ENCODE data around the gene CACNA2D3.

CACNA2D3 gene

DNA sequence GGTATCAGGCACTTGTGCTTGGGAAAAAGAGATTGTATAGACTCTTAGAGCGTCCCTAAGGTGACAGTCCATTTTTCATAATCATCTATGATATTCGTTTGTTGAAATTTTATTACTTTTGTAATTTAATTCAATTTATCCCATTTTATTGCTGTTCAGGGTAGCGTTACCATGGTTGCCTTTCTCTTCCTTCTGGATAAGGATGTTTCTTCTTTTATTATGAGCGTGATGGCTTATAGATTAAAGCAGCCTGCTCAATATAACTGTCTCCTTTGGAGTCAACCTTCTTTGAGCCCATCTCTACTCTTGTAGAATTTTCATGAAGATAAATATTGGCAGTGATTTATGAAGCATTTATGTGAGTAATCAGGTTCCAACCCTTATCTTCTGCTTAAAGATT, 623.5 kb downstream of the CACNA2D3 start:
- no peak for DNase-seq (ENCODE audit: low read depth in 2 of 2)

DNA sequence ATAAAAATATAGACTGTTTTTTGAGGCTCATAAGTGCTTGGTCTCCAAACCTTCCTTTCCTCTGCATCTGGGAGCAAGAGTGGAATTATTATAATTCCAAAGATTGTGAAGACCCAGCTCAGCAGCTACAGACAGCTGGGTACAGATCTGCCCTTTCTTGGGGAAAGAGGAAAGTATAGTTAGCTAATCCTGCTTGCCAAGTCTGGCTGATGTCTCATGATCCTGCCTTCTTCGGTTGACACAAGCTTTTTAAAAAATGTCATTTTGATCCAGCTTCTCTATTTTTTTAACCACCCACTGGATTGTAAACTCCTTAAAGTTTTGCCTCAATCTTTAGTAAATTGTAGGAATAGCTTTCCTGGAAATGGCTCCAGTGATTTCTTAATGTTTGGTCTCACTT, 624.4 kb downstream of the CACNA2D3 start:
- no peak for DNase-seq (ENCODE audit: low read depth in 2 of 2)

DNA sequence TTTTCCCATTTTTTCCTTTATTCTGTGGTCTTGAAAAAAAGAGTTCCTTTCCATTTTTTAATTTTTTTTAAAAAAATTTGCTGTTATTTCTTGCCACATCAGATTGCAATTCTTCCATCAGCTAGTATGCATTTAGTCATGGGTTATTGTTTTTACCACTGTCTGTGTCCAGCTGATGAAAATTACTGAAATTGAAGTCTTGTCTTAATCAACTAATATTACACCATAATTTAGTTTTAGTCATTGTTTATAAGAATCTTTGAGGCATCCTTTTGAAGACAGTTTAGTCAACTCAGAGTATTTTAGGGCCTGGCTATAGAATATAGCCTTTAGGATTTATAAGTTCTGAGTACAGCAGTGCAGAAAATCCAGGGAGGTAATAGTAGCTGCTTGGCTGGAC, 633.4 kb downstream of the CACNA2D3 start:
- no peak for DNase-seq (ENCODE audit: low read depth in 2 of 2)

DNA sequence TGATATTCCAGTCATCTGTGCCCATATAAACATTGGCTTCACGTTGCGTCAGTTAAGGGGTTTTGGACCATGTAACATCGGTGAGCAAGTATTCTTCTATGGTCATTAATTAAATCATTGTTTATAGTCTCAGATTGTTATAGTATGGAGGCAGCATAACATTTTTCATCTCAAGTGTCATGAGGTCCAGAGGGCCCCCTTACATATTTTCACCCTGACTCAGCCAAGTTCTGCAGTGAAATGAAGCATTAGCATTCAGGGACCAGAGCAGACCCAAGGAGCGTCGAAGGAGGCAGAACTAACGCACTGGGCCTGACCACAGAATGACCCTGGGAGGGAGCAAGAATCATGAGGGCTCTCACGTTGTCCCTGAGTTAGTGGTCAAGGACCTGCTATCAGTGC, 634.0 kb downstream of the CACNA2D3 start:
- DNase-seq (ENCODE audit: low read depth in 2 of 2) = no peak

DNA sequence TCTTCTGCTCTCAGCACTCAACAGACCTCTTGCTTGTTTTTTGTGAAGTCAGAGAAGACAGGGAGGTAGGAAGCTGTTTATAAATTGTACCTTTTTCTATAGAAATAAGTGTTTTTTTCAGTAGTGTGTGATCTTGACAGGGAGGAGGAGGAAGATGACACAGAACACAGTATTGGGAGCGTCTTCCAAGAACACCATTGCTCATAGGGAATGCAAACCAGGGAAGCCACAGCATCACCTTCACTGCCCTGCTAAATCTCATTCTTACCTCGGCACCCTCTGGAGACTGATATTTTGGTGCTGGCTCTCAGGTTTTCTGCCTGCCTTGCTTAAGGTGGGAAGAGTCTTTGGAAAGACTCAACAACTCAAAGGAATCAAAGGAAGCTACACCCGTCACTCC, 636.1 kb downstream of the CACNA2D3 start:
- no peak for DNase-seq (ENCODE audit: low read depth in 2 of 2)

DNA sequence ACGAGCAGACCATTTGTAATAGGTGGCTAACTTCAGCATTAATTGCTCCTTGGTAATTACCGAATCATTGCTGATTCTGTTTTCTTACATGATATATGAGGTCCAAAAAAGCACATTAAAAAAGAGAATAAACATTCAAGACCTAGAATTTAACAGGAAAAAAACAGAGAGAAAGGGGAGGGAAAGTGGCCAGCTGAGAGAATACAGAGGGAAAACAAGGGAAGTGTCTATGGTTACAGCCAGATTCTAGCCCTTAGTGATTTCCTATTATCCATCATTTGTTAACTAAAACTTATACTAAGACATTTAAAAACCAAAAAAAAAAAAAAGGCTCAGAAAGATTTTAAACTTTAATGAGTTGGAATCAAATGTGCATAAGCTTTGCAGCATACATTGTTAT, 636.8 kb downstream of the CACNA2D3 start:
- DNase-seq (ENCODE audit: low read depth in 2 of 2) = no peak

DNA sequence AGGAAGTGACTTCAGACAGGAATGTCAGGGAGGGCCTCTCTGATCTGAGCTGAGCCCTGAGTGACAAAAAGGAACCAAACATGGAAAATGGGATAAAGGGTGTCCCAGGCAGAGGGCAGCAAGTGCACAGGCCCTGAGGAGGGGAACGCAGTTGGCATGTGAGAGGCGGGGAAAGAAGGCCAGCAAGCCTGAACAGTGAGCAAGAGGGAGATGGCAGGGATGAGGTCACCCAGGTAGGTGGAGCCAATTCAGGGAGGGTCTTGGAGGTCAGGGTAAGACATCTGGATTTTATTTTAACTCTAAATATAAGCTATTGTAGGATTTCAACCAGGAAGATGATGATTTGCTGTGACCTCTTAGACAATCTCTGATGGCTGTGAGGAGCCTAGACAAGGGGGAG, 637.8 kb downstream of the CACNA2D3 start:
- DNase-seq (ENCODE audit: low read depth in 2 of 2) = no peak

DNA sequence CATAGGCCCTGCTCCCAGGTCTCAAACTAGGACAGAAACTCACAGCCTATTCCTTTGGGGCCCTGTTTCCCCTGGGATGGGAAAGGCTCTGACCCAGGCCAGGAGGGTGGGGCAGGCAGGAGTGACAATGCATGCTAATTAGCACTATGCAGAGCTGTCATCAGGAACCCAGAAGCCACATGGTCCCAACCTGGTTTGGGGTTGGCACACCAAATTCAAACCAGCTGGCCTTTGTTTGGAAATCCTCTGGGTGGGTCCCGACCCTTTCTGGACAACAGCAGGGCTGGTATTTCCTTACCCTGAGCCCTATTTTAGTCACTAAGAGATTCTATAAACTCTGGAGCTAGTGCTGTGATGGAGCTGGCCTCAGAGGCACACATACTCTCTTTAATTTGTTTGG, 639.3 kb downstream of the CACNA2D3 start:
- DNase-seq (ENCODE audit: low read depth in 2 of 2) = no peak

DNA sequence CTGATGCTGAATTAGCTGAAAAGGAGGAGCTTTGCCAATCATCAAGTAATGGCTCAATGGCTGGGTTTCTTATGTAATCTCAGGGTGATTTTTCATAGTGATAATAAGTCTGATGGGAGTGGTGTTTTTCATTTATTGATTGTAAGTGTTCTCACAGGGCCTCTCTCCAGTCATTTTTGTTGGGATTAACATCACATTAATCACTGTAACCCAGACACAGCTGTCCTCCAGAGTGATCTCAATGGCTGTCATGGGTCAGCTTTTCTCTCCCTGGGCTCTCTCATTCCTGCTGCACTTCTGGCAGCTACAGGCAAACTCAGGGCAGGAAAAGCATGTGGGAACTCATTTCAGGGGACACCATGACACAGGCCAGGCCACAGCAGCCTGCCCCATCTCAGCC, 642.6 kb downstream of the CACNA2D3 start:
- DNase-seq (ENCODE audit: low read depth in 2 of 2) = no peak

DNA sequence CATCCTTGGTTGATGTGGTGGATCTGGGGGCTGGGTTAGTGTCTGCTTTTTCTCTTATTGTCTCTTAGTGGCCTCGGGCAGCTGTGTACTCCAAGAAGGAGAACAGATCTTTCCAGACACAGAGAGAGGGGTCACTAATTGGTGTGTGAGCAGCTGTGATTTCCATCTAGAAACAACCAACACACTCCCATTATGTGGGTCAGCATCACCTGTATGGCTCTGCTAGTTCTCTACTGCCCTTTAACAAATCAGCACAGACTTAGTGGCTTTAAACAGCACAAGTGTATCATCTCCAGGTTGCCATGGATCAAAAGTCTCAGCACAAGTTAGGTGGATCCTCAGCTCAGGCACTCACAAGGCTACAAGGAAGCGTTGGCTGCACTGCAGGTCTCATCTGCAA, 648.7 kb downstream of the CACNA2D3 start:
- no peak for DNase-seq (ENCODE audit: low read depth in 2 of 2)

DNA sequence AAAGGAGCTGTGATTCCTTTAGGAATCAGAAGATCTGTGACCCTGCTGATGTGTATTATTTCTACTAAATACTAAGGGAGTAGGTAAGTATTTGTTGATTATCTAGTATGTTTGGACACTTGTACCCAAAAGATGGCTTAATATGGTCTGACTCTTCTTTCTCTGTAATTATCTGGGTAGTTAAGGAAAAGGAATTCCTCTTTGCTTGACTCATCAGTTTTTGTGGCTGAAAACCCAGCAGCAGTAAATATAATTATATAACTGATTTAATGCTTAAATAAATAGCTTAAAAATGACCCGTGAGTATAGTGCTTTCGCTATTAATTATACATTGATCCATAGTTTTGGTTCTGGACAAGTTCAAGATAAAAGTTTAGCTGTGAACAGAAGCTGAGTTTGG, 649.7 kb downstream of the CACNA2D3 start:
- DNase-seq (ENCODE audit: low read depth in 2 of 2) = no peak

DNA sequence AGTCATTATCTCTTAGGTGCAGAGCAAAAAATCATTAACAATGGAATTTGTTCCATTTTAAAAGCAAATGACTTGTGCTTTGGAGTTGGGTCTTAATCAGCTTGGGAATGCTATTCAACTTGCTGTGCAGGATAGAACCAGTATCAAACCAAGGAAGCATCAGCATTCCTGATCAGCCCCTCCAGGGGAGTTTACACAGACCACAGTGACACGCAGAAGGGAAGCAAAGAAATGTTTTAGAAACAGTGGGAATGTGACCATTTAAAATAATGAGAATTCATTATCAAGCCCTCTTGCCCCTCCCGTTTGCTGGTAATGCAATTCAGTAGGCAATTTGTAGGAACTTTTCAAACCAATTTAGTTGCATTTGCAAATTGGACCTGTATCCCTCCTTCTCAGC, 650.4 kb downstream of the CACNA2D3 start:
- DNase-seq (ENCODE audit: low read depth in 2 of 2) = no peak

DNA sequence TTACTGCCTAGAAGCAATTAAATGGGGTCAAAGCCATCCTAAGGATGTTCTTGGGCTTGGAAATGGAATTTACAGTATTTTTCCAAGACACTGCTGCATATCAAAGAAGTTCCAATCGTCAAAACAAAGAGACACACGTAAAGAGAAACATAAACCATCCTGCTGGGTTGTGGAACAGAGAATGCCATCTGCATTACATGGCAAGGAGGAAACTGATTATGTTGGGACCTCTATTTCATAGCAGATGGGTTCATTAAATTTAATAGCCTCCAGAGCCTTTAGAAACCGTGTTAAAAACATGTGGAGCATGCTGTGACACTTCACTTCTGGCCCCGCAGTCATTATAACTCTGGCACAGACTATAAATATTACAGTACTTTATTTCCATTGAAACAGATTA, 650.9 kb downstream of the CACNA2D3 start:
- no peak for DNase-seq (ENCODE audit: low read depth in 2 of 2)

DNA sequence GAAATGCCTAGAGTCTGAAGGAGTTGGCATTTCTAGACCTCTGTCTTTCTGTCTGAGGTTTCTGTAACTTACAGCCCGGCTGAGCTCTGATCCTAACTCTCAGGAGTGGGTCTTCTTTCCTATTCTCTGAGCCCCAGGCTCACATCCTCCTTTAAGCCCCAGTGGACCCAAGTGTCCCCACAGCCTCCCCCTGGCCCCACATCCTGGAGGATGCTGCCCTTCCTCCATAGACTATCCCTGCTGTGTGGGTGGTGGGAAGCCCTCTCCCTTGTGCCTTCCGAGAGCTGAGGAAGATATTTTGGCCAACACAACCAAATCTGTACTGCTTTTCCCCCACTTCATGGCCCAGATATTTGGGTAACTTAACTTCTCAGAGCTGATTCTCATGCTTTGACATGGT, 654.2 kb downstream of the CACNA2D3 start:
- no peak for DNase-seq (ENCODE audit: low read depth in 2 of 2)

DNA sequence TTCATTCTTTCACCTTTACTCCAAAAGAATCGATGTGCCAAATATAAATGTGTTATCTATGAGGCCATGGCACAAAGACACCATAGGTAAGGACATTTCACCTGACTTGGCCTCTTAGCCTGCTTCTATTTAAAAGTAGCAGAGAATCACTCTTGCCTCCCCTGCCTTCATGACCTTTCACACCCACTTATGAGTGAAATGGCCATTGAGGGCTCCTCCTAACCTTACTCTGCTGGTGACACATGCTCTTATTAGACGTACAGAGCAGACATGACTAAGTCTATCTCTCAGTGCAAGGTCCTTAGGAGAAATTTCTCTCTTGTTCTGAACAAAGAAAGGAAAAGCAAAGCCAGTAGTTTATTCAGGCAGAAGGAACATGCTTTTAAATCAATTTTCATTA, 654.8 kb downstream of the CACNA2D3 start:
- DNase-seq (ENCODE audit: low read depth in 2 of 2) = no peak

DNA sequence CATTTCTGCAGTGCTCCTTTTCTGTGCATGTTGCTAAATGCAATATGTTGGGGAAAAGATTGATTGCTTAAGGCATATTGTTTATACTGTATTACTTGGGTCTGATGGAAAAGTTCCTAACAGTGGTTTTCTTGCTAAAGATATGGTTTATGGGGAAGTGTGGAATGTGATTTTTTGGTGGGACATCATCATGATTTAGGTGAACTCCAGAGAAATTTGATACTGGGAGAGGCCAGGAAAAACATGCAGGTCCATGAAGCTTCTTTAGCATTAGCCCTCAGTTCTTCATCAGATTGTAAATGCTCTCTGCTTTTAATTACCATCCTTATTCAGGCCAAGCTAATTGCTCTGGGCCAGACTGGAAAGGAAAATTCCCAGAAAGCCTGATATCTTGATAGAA, 658.0 kb downstream of the CACNA2D3 start:
- no peak for DNase-seq (ENCODE audit: low read depth in 2 of 2)

DNA sequence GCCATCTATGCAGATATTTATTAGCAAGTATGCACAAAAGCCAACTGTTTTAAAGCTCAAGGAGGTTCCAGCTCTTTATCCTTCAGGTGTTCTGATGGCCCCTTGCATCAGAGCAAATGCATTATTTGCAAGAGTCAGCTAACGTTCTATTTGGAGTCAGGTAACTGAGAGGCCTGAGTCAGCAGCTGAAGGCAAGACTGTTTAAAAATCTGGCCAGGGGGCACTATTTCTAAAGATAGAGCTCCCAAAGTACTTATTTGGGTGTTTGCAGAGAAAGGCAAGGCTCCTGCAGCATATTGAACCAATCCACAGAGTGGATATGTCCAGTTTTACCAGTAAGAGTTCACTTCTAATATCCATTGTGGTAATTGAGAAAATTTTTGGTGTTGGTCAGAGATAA, 659.4 kb downstream of the CACNA2D3 start:
- DNase-seq (ENCODE audit: low read depth in 2 of 2) = no peak

DNA sequence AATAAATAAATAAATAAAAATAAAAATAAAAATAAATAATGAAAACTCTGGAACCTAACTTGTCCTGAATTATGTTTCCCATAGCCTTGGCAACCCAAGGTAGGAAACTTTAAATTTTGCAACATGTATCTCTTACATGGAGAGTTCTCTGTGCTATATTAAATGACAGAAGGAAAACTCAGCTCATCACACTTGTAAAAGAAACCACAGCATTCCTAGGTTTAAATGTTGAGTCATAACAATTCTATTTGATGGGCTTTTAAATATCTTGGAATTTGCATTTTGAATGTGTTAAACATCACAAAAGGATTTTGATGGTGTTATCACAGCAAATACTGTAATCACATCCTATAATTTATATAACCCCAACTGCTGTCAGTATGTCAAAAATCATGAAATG, 661.3 kb downstream of the CACNA2D3 start:
- no peak for DNase-seq (ENCODE audit: low read depth in 2 of 2)

DNA sequence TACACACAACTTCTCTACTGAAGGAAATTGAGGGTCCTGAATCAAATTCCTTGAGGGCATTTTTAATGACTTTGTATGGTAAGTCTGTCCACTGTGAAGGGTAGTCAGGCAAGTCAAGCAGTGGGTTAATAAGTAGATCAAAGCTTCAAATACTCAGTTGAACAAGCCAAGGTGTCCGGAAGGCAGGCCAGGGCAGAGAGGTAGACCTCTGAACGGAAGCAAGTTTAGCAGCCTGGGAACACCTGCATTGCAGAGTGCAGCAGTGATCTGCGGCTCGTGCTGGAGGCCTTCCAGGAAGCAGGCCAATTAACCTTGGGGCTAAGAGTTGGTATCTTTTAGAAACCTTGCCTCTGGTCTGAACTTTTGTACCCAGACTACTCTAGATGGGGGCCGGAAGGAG, 661.7 kb downstream of the CACNA2D3 start:
- no peak for DNase-seq (ENCODE audit: low read depth in 2 of 2)

DNA sequence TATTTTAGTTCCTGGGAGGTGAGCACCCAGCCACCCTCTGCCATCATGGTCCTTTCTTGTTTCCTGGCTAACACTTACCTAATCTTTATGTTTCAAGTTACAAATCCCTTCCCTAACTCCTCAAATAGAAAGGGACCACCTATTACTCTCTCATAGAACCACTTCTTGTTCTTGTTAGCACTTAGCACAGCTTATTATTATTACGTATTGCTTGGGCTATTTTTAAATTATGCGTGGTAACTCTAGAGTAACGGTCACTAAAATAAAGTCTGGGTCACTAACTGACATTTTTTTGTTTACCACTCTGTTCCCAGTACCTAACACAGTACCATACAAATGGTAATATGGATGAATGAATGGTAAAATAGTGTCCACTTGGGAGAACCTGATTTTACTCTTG, 663.6 kb downstream of the CACNA2D3 start:
- no peak for DNase-seq (ENCODE audit: low read depth in 2 of 2)

DNA sequence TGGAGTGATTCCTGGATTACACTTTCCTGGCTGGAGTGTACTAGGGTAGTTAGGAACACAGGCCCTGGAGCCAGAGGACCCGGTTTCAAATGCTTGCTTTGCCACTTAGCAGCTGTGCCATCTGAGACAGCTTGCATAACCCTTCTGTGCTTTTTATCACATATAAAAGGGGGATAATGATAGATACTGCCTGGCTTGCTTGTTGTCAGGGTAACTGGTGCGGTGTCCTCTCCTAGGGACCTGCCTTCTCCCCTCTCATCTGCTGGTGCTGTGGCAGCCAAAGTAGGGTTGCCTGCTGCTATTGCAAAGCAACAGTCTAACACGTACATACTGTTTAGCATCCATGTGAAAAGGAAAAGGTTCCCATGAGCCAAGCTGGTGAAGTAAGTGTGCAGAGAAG, 667.7 kb downstream of the CACNA2D3 start:
- DNase-seq (ENCODE audit: low read depth in 2 of 2) = no peak

DNA sequence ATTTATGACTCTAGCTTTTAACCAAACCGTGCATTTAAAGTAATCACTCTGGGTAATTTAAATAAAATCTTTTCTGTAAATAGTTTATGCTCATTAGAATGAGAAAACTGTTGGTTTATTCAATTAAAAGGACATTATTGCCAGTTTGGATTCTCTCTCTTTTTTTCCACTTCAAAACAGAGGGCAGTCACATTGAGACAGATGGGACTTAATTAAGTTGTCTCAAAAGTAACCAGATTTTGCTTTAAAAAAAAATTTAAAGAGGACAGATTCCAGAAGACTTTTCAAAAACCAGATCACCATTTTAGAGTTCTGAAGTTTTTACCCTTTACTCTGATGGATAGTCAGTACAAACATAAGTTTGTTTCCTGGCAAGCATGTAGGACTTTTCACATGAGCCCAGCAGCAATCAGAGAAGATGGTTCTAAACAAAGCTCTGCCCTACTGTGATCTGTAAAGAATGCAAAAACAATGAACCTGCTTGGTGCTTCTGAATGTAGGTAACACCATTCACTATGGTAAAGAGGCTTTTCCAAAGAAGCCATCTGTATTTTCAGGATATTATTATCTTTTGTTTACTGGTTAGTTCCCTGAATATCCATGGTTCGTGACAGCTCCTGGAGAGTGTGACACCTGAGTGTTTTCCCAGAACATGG, 669.3 kb downstream of the CACNA2D3 start:
- no peak for DNase-seq (ENCODE audit: low read depth in 2 of 2)

DNA sequence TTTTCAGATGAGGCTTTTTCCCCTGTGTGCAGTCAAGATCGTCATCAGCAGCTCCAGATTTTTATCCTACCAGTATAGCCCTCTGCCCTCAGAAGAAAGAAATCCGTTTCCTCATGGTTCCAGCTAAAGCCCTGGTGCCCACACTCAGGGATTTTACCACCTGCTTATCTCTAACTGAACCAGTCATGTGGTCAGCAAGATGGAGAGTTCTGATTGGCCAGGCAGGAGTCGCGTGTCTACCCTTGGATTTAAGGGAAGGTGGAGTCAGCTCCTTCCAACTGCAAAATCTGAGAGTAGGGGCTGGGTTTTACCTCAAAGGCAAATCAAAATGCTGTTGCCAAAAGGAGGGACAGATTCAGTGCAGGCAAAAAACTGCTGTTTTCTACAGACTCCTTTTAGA, 670.2 kb downstream of the CACNA2D3 start:
- no peak for DNase-seq (ENCODE audit: low read depth in 2 of 2)

DNA sequence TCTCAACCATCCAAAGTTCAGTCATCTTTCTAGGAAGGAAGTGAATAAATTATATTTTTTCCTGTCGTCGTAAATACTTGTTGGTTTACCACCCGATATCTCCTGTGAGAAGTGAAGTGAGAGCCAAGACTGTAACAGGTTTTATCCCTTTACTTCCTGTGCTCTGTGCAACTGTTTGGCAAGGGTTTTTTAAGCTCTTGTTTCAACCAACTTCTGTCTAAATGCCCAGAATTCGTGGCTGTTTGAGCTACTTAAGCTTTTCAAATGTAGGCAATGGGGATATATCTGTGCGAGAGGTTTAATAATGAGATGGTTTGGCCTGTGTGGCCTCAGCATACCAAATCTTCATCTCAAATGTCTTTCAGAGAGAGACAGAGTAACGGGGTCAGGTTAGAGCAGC, 670.8 kb downstream of the CACNA2D3 start:
- DNase-seq (ENCODE audit: low read depth in 2 of 2) = no peak

DNA sequence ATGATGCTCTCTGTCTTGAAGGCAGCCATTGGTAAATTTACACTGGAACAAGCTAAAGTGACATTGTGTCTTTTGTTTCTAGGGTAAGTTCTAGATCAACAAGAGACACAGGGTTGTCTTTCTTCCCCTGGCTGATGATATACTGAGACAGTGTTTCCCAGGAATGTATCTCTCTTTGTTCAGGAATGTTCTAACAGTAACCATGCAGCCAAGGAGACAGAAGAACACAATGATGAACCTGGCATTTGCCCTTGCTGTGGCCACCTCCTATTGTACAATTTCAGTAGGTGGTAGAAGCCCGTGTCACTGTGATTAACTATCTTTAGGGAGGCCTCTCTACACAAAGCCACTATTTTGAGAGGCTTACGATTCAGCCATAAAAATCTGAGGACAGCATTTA, 674.8 kb downstream of the CACNA2D3 start:
- DNase-seq (ENCODE audit: low read depth in 2 of 2) = no peak
